GM12875 (cell line): Measurements from ENCODE around the gene AKT3.

Source experiments
- H3K4me3 ChIP-seq: one replicate; pipeline ENCODE4 v1.5.1; 2011; ENCODE audit warnings: low read depth, low read length, control low read depth
- TF ChIP-seq, protein P1 (sequence below): IDR thresholded peaks from 2 replicates; pipeline ENCODE4 v1.5.1; 2011; ENCODE audit warnings: low read depth, mild to moderate bottlenecking, control low read depth, inconsistent platforms, low read length, moderate library complexity, borderline replicate concordance; ENCODE audit not compliant: insufficient read depth

Gene AKT3

DNA sequence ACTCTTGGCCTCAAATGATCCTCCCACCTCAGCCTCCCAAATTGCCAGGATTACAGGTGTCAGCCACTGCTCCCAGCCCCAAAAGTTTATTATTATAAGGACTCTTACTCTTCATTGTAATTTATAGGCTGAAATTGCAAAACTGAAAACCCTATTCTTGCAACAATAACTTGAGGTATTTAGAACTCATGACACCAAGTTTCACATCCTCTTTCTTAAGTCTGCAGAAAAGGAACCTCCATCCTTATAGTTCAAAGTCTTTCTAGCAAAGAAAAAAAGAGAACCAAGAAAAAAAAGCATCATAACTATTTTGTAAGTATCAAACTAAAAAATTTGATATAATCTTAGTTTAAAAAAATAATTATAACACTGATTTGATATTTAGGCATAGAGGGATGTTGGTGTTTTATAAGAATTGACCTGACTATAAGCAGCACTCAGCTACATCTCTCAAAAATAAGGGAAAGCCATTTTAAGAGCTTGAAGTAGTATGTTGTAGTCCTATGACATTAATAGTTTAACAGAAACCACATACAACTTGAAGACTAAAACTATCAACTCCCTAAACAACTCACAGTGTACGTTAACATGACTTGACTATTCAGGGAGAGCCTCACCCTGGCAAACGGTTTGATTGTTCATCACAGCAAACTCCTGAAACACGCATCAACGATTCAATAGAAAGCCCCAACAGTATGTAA is 122.4 kb downstream of the AKT3 start:
- TF ChIP-seq, protein P1, sequence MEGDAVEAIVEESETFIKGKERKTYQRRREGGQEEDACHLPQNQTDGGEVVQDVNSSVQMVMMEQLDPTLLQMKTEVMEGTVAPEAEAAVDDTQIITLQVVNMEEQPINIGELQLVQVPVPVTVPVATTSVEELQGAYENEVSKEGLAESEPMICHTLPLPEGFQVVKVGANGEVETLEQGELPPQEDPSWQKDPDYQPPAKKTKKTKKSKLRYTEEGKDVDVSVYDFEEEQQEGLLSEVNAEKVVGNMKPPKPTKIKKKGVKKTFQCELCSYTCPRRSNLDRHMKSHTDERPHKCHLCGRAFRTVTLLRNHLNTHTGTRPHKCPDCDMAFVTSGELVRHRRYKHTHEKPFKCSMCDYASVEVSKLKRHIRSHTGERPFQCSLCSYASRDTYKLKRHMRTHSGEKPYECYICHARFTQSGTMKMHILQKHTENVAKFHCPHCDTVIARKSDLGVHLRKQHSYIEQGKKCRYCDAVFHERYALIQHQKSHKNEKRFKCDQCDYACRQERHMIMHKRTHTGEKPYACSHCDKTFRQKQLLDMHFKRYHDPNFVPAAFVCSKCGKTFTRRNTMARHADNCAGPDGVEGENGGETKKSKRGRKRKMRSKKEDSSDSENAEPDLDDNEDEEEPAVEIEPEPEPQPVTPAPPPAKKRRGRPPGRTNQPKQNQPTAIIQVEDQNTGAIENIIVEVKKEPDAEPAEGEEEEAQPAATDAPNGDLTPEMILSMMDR = no peak
- no peak overlapping the region for H3K4me3 ChIP-seq

DNA sequence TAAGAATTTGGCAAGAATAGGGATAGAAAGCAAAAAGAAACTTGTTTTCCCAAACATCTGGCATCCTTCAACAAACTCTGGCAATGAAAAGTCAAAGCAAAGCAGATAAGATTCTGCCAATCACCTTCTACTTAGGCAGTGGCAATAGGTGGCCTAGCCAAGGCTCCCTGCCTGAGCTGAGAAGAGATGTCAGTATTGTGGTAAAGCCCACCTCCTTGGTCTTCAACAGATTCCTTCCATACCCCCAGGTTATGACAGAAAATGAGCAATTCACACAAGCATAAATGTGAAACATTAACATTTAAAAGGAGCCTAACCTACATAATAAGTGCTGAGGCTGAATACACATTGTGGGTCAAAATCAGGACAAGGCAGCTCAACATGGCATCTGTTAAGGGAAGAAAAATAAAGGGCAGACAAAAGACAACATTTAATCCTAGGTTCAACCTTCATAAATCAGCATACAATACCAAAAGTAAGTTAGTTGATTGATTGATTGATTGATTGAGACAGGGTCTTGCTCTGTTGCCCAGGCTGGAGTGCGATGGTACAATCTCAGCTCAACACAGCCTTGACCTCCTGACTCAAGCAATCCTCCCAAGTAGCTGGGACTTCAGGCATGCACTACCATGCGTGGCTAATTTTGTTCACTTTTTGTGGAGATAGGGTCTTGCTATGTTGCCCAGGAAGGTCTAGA is 123.1 kb downstream of the AKT3 start:
- TF ChIP-seq, protein P1 = no peak
- no peak overlapping the region for H3K4me3 ChIP-seq

DNA sequence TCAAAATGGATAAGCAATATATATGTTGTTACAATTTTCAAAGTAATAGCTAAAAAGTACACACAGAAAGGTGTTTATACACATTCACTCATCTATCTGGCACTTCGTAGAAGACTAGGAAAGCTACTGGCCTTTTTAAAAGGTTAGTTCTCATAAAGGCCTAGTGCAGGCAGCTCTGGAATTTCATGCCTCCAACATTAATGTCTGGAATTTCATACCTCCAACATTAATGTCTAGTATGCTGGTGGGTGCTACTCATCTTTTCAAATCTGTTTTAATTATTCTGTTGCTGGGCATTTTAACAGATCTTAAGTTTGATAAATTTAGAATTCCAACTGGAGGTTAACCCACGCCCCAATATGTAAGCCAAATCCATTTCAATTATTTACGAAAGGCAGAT is 124.2 kb downstream of the AKT3 start:
- H3K4me3 ChIP-seq = no peak overlapping the region
- TF ChIP-seq, protein P1 = no peak

DNA sequence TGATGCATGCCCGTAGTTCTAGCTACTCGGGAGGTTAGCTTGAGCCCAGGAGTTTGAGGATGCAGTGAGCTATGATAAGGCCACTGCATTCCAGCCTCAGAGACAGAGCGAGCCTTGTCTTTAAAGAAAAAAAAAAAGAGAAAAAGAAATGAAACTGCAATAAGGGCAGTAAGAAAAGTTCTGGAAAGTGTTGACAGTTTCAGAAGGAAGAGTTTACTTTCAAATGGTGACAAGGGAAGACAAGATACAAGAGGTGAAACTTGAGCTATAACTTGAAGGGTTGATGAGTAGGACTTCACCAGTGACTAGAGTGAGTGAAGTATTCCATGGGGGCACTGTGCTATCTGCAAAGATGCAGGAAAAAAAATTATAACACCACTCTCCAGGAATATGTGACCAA is 125.0 kb downstream of the AKT3 start:
- H3K4me3 ChIP-seq = no peak overlapping the region
- TF ChIP-seq, protein P1 = no peak

DNA sequence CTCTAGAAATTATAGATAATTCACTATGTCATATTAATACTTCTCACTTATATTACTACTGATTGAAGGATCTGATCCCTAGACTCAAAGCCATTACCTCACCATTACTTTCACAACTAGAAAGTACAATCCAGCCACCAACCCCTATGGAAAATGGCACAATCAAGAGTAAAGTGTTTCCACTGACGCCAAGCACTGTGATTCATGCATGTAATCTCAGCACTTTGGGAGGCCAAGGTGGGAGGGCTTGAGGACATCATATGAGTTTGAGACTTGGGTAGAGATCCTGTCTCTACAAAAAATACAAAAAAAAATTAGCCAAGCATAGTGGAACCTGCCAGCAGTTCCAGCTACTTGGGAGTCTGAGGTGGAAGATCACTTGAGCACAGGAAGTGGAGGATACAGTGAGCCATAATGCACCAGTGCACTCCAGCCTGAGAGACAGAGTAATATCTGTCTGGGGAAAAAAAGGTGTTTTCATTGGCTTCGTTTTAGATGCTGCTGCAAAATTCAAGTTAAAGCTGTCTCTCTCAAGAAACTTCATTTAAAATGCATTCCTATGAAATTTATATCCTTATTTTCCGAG is 126.5 kb downstream of the AKT3 start:
- H3K4me3 ChIP-seq = no peak overlapping the region
- TF ChIP-seq, protein P1 = no peak

DNA sequence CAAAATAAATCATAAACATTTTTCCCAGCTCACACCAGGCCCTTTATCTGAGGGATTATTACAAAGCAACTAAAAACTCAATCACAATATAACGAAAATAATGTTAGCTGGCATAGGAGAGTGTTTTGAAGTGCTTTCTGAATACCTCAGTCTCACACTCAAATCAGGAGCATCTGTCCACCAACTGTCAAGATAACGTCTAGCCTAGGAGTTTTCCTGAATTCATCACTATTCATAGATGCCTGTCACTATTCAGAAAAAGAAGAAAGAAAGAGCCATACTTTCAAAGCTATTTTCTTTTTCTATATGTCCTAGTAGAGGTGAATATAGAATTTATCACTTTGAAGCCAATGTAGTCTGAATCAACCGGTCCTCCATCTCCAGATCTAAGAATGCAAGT is 127.0 kb downstream of the AKT3 start:
- TF ChIP-seq, protein P1 = no peak
- H3K4me3 ChIP-seq = no peak overlapping the region
